H54 (cell line): ENCODE results near the gene FOSL2.
"Not testable (repeated sequence)": the region's sequence is repeated elsewhere in the genome, so short reads cannot be mapped to it uniquely, and the experiment has no call there.

Source experiments
- DNase-seq: peaks from one replicate; pipeline ENCODE4 v3.0.0; 2011; ENCODE audit warnings: low spot score, mixed read lengths; ENCODE audit not compliant: insufficient read length
- FAIRE-seq: peaks from 3 replicates; lab custom pipeline; 2011; peaks lifted over from hg19 to GRCh38; lab: Jason Lieb, UNC
- POLR2A ChIP-seq: IDR thresholded peaks from 2 replicates; pipeline ENCODE4 v1.6.1; 2011; ENCODE audit warnings: low read depth, mild to moderate bottlenecking, low read length

The FOSL2 gene

DNA sequence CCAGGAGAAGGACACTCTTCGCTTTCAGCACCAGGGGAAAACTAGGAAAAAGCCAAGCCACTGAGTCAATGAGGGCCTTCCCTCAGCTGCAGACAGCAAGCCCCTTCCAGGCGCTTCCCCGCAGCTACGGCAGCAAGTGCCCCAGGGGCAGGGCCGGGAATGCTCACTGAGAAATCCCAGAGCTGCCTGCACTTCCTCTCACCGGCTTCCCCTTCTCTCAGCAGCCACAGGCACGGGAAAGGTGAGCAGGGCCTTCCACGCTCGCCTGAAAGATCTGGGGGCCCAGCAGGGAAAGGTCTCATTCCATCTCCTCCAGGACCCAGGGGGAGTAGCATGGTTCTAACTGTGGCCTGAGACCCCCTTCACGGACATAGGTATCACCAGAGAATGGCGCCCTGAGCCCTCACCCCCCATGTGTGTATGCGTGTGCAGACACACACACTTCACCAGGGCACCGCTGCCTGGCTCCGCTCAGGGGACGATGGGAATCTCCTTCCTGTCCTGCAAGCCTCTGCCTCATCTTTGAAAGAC is 29.6 kb upstream of the FOSL2 start:
- DNase-seq (no peak), FAIRE-seq (no peak)
- no peak for TF ChIP-seq POLR2A

- DNase-seq (no peak), FAIRE-seq (no peak)
- TF ChIP-seq POLR2A = no peak
Measured at GRCh38 chr2:28363686-28364280, 28.9 kb upstream of the FOSL2 start.

DNA sequence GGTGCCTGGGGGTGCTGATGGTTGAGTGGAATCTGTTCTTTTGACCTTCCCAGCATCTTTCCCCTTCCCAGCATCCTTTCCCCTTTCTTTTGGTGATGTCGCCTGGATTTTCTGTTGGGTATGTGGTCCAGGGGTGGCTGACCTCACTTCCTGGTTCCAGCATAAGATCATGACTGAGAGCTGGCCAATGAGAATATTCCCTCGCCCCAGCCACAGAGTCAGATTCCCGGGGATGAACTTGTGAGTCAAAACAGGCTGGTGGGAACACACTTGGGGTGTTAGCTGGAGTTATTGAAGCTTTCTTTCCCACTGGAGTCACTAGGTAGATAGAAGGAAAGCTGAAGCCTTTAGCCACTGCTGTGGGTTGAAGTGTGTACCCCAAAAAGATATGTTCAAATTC is 28.0 kb upstream of the FOSL2 start:
- no peak for TF ChIP-seq POLR2A
- no peak for FAIRE-seq

GRCh38 chr2:28365158-28365557 is 27.5 kb upstream of the FOSL2 start:
- DNase-seq = no peak
- TF ChIP-seq POLR2A = no peak
- no peak for FAIRE-seq

More for the DNA sequence above, 28.0 kb upstream of the FOSL2 start:
- DNase-seq = no peak

DNA sequence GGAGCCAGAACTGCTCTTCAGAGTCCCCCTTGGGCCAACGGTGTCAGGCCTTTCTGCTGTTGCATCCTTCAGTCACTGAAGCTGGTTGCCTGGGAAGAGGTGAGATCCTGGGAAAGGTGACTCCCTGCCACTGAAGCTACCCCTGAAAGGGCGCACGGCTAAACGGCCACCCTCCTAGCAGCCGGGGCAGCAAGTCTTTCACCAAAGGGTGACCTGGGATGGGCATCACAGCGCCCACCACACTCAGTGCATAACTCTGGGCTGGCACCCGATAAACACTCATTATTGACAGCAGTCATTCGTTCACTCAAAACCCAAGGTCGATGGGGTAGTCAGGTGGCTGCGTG is 26.5 kb upstream of the FOSL2 start:
- FAIRE-seq (no peak), DNase-seq (no peak)
- TF ChIP-seq POLR2A = no peak

DNA sequence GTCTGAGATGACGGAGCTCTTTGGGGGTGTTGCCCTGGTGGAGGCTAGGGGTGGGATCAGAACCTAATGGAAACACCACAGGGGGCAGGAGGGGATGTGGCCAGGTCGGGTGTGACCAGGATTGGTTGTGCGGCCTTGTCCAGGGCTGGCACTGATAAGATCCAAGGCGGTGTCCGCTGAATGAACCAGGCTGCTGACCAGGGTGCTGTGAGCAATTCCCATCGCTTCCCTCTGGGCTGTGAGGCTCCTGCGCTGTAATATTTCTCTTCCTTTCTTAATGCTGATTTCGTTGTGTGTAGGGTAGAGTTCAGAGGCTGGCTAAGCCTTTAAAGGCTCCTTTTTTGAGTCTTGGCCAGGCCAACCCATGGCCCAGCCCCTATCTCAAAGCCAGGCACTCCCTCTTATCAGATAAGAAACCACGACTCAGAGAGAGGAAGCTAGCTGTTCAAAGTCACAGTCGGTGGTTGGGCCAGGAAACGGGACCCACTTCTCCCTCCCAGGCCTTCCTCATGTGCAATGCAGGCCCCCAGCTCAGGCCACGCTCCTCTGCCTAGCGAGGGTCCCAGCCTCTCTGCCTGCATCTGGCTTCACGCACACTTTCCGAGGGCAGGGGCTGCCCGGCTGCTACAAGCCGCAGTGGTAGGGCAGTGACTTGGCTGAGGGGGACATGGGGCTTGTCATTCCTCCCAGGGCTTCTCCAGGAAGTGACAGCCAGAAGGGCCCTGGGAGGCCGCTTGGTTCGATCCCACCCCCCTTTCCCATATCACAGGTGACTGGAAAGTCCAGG is 26.0 kb upstream of the FOSL2 start:
- DNase-seq (no peak), FAIRE-seq (no peak)

GRCh38 chr2:28367667-28368356 is 24.8 kb upstream of the FOSL2 start:
- FAIRE-seq = no peak

More for the DNA sequence above, 26.0 kb upstream of the FOSL2 start:
- no peak for TF ChIP-seq POLR2A

DNA sequence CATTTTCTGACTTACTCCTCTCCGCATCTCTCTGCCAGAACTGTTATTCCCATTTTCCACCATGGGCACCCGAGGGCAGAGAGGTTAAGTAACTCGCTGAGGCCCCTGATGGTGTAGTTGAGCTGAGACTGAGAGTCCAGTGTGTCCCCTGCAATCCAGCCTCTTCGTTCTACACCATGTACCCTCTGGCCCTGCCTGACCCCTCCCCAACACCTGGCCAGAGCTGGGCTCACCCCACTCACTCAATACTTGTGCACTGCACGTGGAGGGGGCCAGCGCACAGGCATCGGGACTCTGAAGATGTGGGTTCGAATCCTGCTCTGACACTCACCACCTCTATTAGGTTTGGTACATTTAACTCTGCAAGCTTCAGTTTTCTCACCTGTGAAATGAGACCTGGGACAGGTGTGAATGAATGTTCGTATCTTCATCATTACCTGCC is 24.3 kb upstream of the FOSL2 start:
- FAIRE-seq = no peak
- no peak for TF ChIP-seq POLR2A
- no peak for DNase-seq

More at GRCh38 chr2:28367667-28368356, 24.8 kb upstream of the FOSL2 start:
- no peak for DNase-seq
- TF ChIP-seq POLR2A = no peak

GRCh38 chr2:28369358-28369757 is 23.3 kb upstream of the FOSL2 start:
- no peak for TF ChIP-seq POLR2A
- no peak for FAIRE-seq

GRCh38 chr2:28370354-28370753 is 22.3 kb upstream of the FOSL2 start:
- no peak for TF ChIP-seq POLR2A
- no peak for DNase-seq
- FAIRE-seq = no peak

More at GRCh38 chr2:28369358-28369757, 23.3 kb upstream of the FOSL2 start:
- DNase-seq = no peak

- not testable (repeated sequence) for FAIRE-seq, DNase-seq
Measured at GRCh38 chr2:28371728-28372127, 20.9 kb upstream of the FOSL2 start.

DNA sequence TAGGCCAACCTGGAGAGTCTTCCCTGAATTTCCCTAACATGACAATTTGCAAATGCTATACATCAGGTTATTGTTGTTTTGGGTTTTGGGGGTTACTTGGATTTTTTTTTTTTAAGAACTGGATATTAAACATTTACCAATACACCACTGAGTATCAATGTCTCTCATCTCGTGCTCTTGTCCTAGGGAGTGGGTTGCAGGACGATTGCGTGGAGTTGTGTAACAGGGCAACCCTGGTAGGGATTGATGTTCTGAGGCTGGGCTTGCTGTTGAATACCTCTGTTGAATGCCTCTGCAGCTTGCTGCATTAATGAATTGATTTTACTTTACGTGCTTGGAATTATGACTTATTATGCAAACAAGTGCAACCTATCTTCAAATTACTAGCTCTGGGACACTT is 18.8 kb upstream of the FOSL2 start:
- no peak for TF ChIP-seq POLR2A
- DNase-seq (no peak), FAIRE-seq (no peak)

- no peak for DNase-seq
- no peak for TF ChIP-seq POLR2A
- no peak for FAIRE-seq
Measured at GRCh38 chr2:28374331-28374730, 18.3 kb upstream of the FOSL2 start.

DNA sequence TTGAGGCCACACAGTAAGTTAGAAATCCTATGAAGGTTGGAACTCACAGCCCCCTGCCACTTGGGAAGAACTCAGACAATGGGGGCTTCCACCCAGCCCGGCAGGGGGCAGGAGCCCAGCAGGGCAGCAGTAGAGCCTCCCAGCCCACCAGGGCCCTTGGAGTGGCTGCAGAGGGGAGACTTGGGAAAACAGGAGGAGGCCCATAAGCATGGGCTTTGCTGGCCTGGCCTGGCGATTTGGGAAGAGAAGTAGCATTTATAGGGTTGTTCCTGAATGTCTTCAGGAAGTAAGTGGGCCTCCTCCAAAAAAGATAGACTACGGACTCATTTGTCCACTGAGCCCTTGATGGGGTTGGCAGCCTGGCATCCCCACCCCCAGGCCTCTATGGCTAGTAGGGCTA is 17.4 kb upstream of the FOSL2 start:
- no peak for DNase-seq
- no peak for TF ChIP-seq POLR2A
- no peak for FAIRE-seq
